Ishikawa (cell line): Measurements from ENCODE around the gene NR6A1.

Experiments used
- CEBPB ChIP-seq: IDR thresholded peaks from 2 replicates; pipeline ENCODE4 v1.6.1; 2012
- CREB1 ChIP-seq: IDR thresholded peaks from 2 replicates; pipeline ENCODE4 v1.6.1; 2012; ENCODE audit warnings: low read depth
- EGR1 ChIP-seq: IDR thresholded peaks from 2 replicates; pipeline ENCODE4 v1.6.1; 2012
- FOXM1 ChIP-seq: IDR thresholded peaks from 2 replicates; pipeline ENCODE4 v1.6.1; 2012; ENCODE audit warnings: low read depth, borderline replicate concordance
- NFIC ChIP-seq: IDR thresholded peaks from 2 replicates; pipeline ENCODE4 v1.6.1; 2012
- RAD21 ChIP-seq: IDR thresholded peaks from 2 replicates; pipeline ENCODE4 v1.6.1; 2012; ENCODE audit warnings: low read depth
- REST ChIP-seq: IDR thresholded peaks from 2 replicates; pipeline ENCODE4 v1.6.1; 2012; ENCODE audit warnings: low read depth, mild to moderate bottlenecking
- TAF1 ChIP-seq: IDR thresholded peaks from 2 replicates; pipeline ENCODE4 v1.6.1; 2012; ENCODE audit warnings: low read depth, mild to moderate bottlenecking
- TCF12 ChIP-seq: IDR thresholded peaks from 2 replicates; pipeline ENCODE4 v1.6.1; 2012; ENCODE audit warnings: low read depth
- TEAD4 ChIP-seq: IDR thresholded peaks from 2 replicates; pipeline ENCODE4 v1.6.1; 2012
- USF1 ChIP-seq: IDR thresholded peaks from 2 replicates; pipeline ENCODE4 v1.6.1; 2012
- YY1 ChIP-seq: IDR thresholded peaks from 2 replicates; pipeline ENCODE4 v1.6.1; 2012; ENCODE audit warnings: low read depth
- ZBTB7A ChIP-seq: IDR thresholded peaks from 2 replicates; pipeline ENCODE4 v1.6.1; 2012; ENCODE audit warnings: low read depth
- TF ChIP-seq, protein P1 (sequence below): IDR thresholded peaks from 2 replicates; pipeline ENCODE4 v1.6.1; 2012

The NR6A1 gene

GRCh38 chr9:124487260-124488182 lies 283.6 kb downstream of the NR6A1 start:
- TF ChIP-seq YY1 (no peak), TEAD4 (no peak), CREB1 (no peak), TCF12 (no peak), RAD21 (no peak)

DNA sequence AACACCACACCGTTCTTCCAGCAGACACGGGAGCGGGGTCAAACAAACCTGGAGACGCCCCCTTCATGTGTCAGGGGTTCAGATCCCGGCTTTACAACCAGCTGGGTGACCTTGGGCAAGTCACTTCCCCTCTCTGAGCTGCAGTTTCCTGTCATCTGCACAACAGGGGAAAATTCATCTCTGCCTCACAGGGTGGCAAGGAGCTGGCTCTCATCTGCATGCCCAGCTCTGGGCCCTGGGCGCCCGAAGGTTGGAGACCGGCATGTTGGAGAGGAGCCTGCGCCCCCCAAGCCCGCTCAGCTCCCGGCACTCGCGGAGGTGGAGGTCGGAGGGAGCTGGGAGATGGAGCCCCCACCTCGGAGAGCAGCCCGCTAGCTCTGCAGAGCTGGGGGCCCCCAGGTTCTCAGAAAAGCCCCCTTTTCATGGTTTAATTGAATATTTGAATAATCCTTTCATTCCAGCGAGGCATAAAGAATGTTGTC lies 284.3 kb downstream of the NR6A1 start:
- no peak for TF ChIP-seq FOXM1
- TF ChIP-seq EGR1: no peak
- no peak for TF ChIP-seq CEBPB
- no peak for TF ChIP-seq ZBTB7A
- no peak for TF ChIP-seq YY1
- no peak for TF ChIP-seq TCF12
- TF ChIP-seq, protein P1, sequence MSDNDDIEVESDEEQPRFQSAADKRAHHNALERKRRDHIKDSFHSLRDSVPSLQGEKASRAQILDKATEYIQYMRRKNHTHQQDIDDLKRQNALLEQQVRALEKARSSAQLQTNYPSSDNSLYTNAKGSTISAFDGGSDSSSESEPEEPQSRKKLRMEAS: no peak
- no peak for TF ChIP-seq REST
- no peak for TF ChIP-seq USF1
- TF ChIP-seq TAF1: no peak

DNA sequence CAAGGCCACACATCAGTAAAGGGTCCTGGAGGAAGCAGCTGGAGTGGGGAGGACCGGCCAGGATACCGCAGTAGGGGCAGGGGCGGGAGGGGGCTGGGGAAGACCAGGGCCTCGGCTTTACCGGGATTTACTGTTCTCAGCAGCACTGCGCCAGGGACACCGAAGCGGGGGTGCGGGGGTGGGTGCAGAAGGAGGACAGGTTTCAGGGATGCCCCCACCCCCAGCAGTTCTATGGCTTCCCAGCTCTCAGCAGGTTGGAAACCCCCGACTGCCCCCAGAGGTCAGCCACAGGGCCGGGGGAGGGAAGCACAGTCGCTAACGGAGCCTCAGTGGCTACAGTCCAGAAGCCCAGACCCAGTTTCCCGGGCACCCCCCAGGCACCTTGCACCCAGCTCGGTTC lies 285.2 kb downstream of the NR6A1 start:
- TF ChIP-seq EGR1 (no peak), NFIC (no peak), TAF1 (no peak)
- TF ChIP-seq, protein P1: no peak

DNA sequence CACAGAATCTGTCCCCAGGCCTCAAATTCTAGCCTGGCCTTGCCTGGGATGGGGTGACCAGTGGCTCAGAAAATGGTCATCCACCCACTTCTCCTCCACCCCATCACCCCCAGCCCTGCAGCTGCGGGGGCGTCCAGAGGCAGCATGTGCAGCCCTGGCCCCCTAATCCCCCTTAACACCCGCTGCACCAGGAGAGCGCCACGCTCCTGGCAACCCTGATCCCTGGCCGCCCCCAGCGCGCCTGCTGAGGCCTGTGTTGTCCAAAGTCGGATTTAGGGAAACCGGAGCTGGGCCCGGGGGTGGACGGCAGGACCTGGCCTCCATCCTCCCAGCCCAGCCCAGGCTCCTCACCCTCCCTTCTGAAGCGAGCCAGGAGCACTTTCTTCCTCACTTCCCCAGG lies 285.9 kb downstream of the NR6A1 start:
- TF ChIP-seq RAD21 (no peak), TCF12 (no peak), EGR1 (no peak), YY1 (no peak), NFIC (no peak)

- TF ChIP-seq TEAD4: no peak
Observed at GRCh38 chr9:124483481-124483880, 287.6 kb downstream of the NR6A1 start.

- TF ChIP-seq FOXM1 (no peak), TCF12 (no peak), YY1 (no peak), TEAD4 (no peak), ZBTB7A (no peak), REST (no peak)
- TF ChIP-seq, protein P1: no peak
Observed at GRCh38 chr9:124482431-124483031, 288.6 kb downstream of the NR6A1 start.

- TF ChIP-seq CEBPB: 0 out of 2 replicates have a peak, but pooled peaks have one; percentile 28
- TF ChIP-seq RAD21: no peak
- TF ChIP-seq REST: no peak
Observed at GRCh38 chr9:124481115-124481514, 290.0 kb downstream of the NR6A1 start.
